ENCODE measurements around the gene HPCAL1.

Gene HPCAL1

GRCh38 chr2:10412380-10412779, 109.7 kb downstream of the HPCAL1 start:
- no peak for TF ChIP-seq ZBTB7A (IDR thresholded peaks at IDR 0.05; ENCODE audit: low read depth)
- TF ChIP-seq EGR1 (IDR thresholded peaks at IDR 0.05): no peak
- TF ChIP-seq RAD21 (IDR thresholded peaks at IDR 0.05; ENCODE audit: low read depth): no peak
- TF ChIP-seq FOXM1 (IDR thresholded peaks at IDR 0.05; ENCODE audit: borderline replicate concordance, low read depth): no peak
- TF ChIP-seq NFIC (IDR thresholded peaks at IDR 0.05): no peak
- no peak for TF ChIP-seq EP300 (IDR thresholded peaks at IDR 0.05; ENCODE audit: borderline replicate concordance)
- no peak for TF ChIP-seq CEBPB (IDR thresholded peaks at IDR 0.05)
- TF ChIP-seq CREB1 (IDR thresholded peaks at IDR 0.05; ENCODE audit: low read depth): peak; percentile 52; the same call in 1 of the 2 replicates
- no peak for TF ChIP-seq TAF1 (IDR thresholded peaks at IDR 0.05; ENCODE audit: low read depth)
- no peak for TF ChIP-seq REST (IDR thresholded peaks at IDR 0.05; ENCODE audit: low read depth)
- TF ChIP-seq TCF12 (IDR thresholded peaks at IDR 0.05; ENCODE audit: low read depth): no peak
- peak; percentile 89 for TF ChIP-seq YY1 (IDR thresholded peaks at IDR 0.05; ENCODE audit: low read depth)
- TF ChIP-seq MAX (IDR thresholded peaks at IDR 0.05): no peak
- peak; percentile 96 for TF ChIP-seq USF1 (IDR thresholded peaks at IDR 0.05)
- no peak for TF ChIP-seq TEAD4 (IDR thresholded peaks at IDR 0.05)

- no peak for TF ChIP-seq USF1 (IDR thresholded peaks at IDR 0.05)
- no peak for TF ChIP-seq TCF12 (IDR thresholded peaks at IDR 0.05; ENCODE audit: low read depth)
- TF ChIP-seq YY1 (IDR thresholded peaks at IDR 0.05; ENCODE audit: low read depth): no peak
- TF ChIP-seq REST (IDR thresholded peaks at IDR 0.05; ENCODE audit: low read depth): no peak
- TF ChIP-seq TAF1 (IDR thresholded peaks at IDR 0.05; ENCODE audit: low read depth): no peak
- TF ChIP-seq FOXM1 (IDR thresholded peaks at IDR 0.05; ENCODE audit: borderline replicate concordance, low read depth): no peak
- TF ChIP-seq EGR1 (IDR thresholded peaks at IDR 0.05): no peak
- no peak for TF ChIP-seq TEAD4 (IDR thresholded peaks at IDR 0.05)
- no peak for TF ChIP-seq CEBPB (IDR thresholded peaks at IDR 0.05)
- no peak for TF ChIP-seq NFIC (IDR thresholded peaks at IDR 0.05)
- TF ChIP-seq MAX (IDR thresholded peaks at IDR 0.05): no peak
- TF ChIP-seq ZBTB7A (IDR thresholded peaks at IDR 0.05; ENCODE audit: low read depth): no peak
- no peak for TF ChIP-seq RAD21 (IDR thresholded peaks at IDR 0.05; ENCODE audit: low read depth)
- TF ChIP-seq EP300 (IDR thresholded peaks at IDR 0.05; ENCODE audit: borderline replicate concordance): no peak
- TF ChIP-seq CREB1 (IDR thresholded peaks at IDR 0.05; ENCODE audit: low read depth): no peak
Observed at GRCh38 chr2:10413503-10413902, 110.8 kb downstream of the HPCAL1 start.

- TF ChIP-seq YY1 (IDR thresholded peaks at IDR 0.05; ENCODE audit: low read depth) (peak; percentile 62; the same call in 1 of the 2 replicates), ZBTB7A (IDR thresholded peaks at IDR 0.05; ENCODE audit: low read depth) (no peak), FOXM1 (IDR thresholded peaks at IDR 0.05; ENCODE audit: borderline replicate concordance, low read depth) (no peak), TEAD4 (IDR thresholded peaks at IDR 0.05) (peak; percentile 55), TCF12 (IDR thresholded peaks at IDR 0.05; ENCODE audit: low read depth) (peak; percentile 81), CREB1 (IDR thresholded peaks at IDR 0.05; ENCODE audit: low read depth) (no peak), EP300 (IDR thresholded peaks at IDR 0.05; ENCODE audit: borderline replicate concordance) (no peak), REST (IDR thresholded peaks at IDR 0.05; ENCODE audit: low read depth) (no peak), RAD21 (IDR thresholded peaks at IDR 0.05; ENCODE audit: low read depth) (peak; percentile 12; the same call in 1 of the 2 replicates), MAX (IDR thresholded peaks at IDR 0.05) (no peak), EGR1 (IDR thresholded peaks at IDR 0.05) (no peak), NFIC (IDR thresholded peaks at IDR 0.05) (peak; percentile 66), TAF1 (IDR thresholded peaks at IDR 0.05; ENCODE audit: low read depth) (no peak), CEBPB (IDR thresholded peaks at IDR 0.05) (0 out of 2 replicates have a peak, but pooled peaks have one; percentile 25), USF1 (IDR thresholded peaks at IDR 0.05) (no peak)
Observed at GRCh38 chr2:10413991-10414451, 111.3 kb downstream of the HPCAL1 start.
